SK-N-SH (cell line): ENCODE data around the gene PARN.

Source experiments
- CHD2 ChIP-seq: fragments of 150-350 bp; IDR thresholded peaks from 2 replicates; pipeline ENCODE4 v1.6.1; 2018; ENCODE audit warnings: low read length; ENCODE audit not compliant: partially characterized antibody
- CTCF ChIP-seq: fragments of 200-600 bp; sonication (generic); IDR thresholded peaks from 2 replicates; pipeline ENCODE4 v1.6.1; 2017; ENCODE audit warnings: antibody characterized with exemption, mild to moderate bottlenecking, moderate library complexity
- EP300 ChIP-seq, 2 experiments: IDR thresholded peaks; 2 replicates each; pipeline versions ENCODE4 v1.4.0 to v1.6.1; 2012; ENCODE audit warnings: borderline replicate concordance in 1 of 2, low read depth in 1 of 2, low read length in 1 of 2
- MXI1 ChIP-seq: IDR thresholded peaks from 2 replicates; pipeline ENCODE4 v1.6.1; 2012; ENCODE audit warnings: mild to moderate bottlenecking, low read depth, low read length, improper control_type of control experiment
- TEAD4 ChIP-seq: IDR thresholded peaks from 2 replicates; pipeline ENCODE4 v1.4.0; 2012; ENCODE audit warnings: mild to moderate bottlenecking, borderline replicate concordance; ENCODE audit not compliant: insufficient read depth

DNA sequence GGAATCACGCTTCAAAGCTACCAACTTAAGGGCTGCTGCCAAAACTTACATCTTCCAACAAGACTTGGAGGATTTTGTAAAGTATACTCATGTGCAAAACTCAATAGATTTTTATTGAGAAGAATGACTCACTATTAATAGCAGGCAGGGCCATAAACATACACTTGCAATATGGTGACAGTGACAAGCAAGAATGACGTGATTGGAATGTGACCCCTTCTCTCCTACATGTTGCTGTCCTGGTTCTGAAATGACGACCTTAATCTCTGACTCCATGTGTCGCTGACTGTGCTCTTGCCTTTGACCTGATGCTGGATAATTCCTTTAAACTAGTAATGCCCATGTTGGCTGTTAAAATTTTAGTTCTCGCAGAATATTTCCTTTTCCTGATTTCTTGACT lies 174.5 kb downstream of the PARN start:
- no peak for TF ChIP-seq CTCF
- no peak for TF ChIP-seq EP300 (IDR thresholded peaks at IDR 0.05; ENCODE audit: borderline replicate concordance in 1 of 2, low read depth in 1 of 2, low read length in 1 of 2)
- no peak for TF ChIP-seq TEAD4
- no peak for TF ChIP-seq MXI1
- TF ChIP-seq CHD2: no peak
